K562 (cell line): Measurements from ENCODE around the gene ZNF782.

Experiments
- ARHGAP35 ChIP-seq: fragments of 450-650 bp; IDR thresholded peaks from 2 replicates; pipeline ENCODE4 v1.6.1; 2018; ENCODE audit not compliant: partially characterized antibody
- ATF7 ChIP-seq: fragments of 450-650 bp; IDR thresholded peaks from 2 replicates; pipeline ENCODE4 v1.7.1; 2014; ENCODE audit warnings: mild to moderate bottlenecking, moderate library complexity
- EZH2 ChIP-seq: IDR thresholded peaks from 2 replicates; pipeline ENCODE4 v1.6.1; 2012; ENCODE audit warnings: low read depth, mild to moderate bottlenecking, inconsistent platforms, low read length, borderline replicate concordance
- MCM3 ChIP-seq: fragments of 450-650 bp; IDR thresholded peaks from 2 replicates; pipeline ENCODE4 v1.6.1; 2016
- MED1 ChIP-seq: sonication (generic); formaldehyde crosslinking; IDR thresholded peaks from 2 replicates; pipeline ENCODE4 v1.8.1; 2023; ENCODE audit warnings: missing genetic modification reagents, borderline replicate concordance
- MEF2A ChIP-seq: IDR thresholded peaks from 2 replicates; pipeline ENCODE4 v1.6.1; 2011; ENCODE audit warnings: low read depth, mild to moderate bottlenecking, low read length, moderate library complexity; ENCODE audit not compliant: control insufficient read depth
- NFE2L1 ChIP-seq: fragments of 450-650 bp; IDR thresholded peaks from 2 replicates; pipeline ENCODE4 v1.6.1; 2016; ENCODE audit warnings: missing genetic modification characterization, low read depth, mild to moderate bottlenecking, missing compliant biosample characterization, moderate library complexity, borderline replicate concordance
- POLR2A ChIP-seq: fragments of 450-650 bp; conservative IDR thresholded peaks from 2 replicates; pipeline ENCODE4 v1.6.1; 2016
- SP1 ChIP-seq: sonication (generic); formaldehyde crosslinking; IDR thresholded peaks from 2 replicates; pipeline ENCODE4 v1.8.1; 2022; ENCODE audit warnings: mild to moderate bottlenecking, missing genetic modification reagents
- ZNF175 ChIP-seq: fragments of 200-800 bp; sonication (Bioruptor generic); IDR thresholded peaks from 2 replicates; pipeline ENCODE4 v1.6.1; 2016; ENCODE audit warnings: low read depth, mild to moderate bottlenecking, missing genetic modification characterization, missing compliant biosample characterization
- ZNF274 ChIP-seq: IDR thresholded peaks from 2 replicates; pipeline ENCODE4 v1.6.1; 2011; ENCODE audit warnings: low read depth, mild to moderate bottlenecking, low read length, moderate library complexity, borderline replicate concordance
- TF ChIP-seq, protein P1 (sequence below): sonication (generic); formaldehyde crosslinking; IDR thresholded peaks from 2 replicates; pipeline ENCODE4 v1.8.1; 2023; ENCODE audit warnings: missing genetic modification reagents, mild to moderate bottlenecking, borderline replicate concordance
- TF ChIP-seq, protein P2 (sequence below): sonication (generic); formaldehyde crosslinking; IDR thresholded peaks from 2 replicates; pipeline ENCODE4 v1.4.0; 2020; ENCODE audit warnings: mild to moderate bottlenecking, missing genetic modification reagents

DNA sequence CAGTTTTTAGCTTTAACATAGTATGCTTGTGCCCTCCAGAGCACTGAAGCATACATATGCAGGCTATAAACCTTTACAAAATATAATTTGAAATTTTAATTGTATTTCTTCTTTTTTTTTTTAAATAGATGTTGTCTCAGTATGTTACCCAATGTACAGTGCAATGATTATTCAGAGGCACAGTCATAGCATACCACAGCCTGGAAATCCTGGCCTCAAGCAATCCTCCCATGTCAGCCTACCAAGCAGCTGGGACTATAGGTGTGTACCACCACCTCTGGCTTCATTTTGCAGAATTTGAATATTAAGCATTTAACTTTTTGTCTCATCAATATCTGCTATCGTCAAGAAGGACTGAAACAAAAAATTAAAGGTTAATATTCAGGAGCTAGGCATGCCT, 16.9 kb upstream of the ZNF782 start:
- TF ChIP-seq MED1 (CRISPR knock-in tag) = no peak
- TF ChIP-seq, protein P1, sequence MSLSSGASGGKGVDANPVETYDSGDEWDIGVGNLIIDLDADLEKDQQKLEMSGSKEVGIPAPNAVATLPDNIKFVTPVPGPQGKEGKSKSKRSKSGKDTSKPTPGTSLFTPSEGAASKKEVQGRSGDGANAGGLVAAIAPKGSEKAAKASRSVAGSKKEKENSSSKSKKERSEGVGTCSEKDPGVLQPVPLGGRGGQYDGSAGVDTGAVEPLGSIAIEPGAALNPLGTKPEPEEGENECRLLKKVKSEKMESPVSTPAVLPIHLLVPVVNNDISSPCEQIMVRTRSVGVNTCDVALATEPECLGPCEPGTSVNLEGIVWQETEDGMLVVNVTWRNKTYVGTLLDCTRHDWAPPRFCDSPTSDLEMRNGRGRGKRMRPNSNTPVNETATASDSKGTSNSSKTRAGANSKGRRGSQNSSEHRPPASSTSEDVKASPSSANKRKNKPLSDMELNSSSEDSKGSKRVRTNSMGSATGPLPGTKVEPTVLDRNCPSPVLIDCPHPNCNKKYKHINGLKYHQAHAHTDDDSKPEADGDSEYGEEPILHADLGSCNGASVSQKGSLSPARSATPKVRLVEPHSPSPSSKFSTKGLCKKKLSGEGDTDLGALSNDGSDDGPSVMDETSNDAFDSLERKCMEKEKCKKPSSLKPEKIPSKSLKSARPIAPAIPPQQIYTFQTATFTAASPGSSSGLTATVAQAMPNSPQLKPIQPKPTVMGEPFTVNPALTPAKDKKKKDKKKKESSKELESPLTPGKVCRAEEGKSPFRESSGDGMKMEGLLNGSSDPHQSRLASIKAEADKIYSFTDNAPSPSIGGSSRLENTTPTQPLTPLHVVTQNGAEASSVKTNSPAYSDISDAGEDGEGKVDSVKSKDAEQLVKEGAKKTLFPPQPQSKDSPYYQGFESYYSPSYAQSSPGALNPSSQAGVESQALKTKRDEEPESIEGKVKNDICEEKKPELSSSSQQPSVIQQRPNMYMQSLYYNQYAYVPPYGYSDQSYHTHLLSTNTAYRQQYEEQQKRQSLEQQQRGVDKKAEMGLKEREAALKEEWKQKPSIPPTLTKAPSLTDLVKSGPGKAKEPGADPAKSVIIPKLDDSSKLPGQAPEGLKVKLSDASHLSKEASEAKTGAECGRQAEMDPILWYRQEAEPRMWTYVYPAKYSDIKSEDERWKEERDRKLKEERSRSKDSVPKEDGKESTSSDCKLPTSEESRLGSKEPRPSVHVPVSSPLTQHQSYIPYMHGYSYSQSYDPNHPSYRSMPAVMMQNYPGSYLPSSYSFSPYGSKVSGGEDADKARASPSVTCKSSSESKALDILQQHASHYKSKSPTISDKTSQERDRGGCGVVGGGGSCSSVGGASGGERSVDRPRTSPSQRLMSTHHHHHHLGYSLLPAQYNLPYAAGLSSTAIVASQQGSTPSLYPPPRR (CRISPR knock-in tag) = no peak
- no peak for TF ChIP-seq ATF7
- TF ChIP-seq MEF2A = no peak
- TF ChIP-seq ZNF175 = no peak
- no peak for TF ChIP-seq ARHGAP35
- no peak for TF ChIP-seq ZNF274
- TF ChIP-seq MCM3 = no peak
- TF ChIP-seq NFE2L1 = no peak
- TF ChIP-seq POLR2A = no peak
- TF ChIP-seq EZH2 = no peak
- no peak for TF ChIP-seq SP1 (CRISPR knock-in tag)
- TF ChIP-seq, protein P2, sequence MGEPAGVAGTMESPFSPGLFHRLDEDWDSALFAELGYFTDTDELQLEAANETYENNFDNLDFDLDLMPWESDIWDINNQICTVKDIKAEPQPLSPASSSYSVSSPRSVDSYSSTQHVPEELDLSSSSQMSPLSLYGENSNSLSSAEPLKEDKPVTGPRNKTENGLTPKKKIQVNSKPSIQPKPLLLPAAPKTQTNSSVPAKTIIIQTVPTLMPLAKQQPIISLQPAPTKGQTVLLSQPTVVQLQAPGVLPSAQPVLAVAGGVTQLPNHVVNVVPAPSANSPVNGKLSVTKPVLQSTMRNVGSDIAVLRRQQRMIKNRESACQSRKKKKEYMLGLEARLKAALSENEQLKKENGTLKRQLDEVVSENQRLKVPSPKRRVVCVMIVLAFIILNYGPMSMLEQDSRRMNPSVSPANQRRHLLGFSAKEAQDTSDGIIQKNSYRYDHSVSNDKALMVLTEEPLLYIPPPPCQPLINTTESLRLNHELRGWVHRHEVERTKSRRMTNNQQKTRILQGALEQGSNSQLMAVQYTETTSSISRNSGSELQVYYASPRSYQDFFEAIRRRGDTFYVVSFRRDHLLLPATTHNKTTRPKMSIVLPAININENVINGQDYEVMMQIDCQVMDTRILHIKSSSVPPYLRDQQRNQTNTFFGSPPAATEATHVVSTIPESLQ (CRISPR knock-in tag) = no peak
